Panc1 (cell line): ENCODE data around the gene THADA. TPM values are rescaled to one million over a fixed set of nuclear protein-coding genes. Genes with fewer than 3 reads are reported as not detected.

Experiments
- ATAC-seq: fragments of 200-7000 bp; cut with Tn5 transposase; 2 replicates; pipeline ENCODE4 v1.9.1; 2020; ENCODE audit warnings: mild to moderate bottlenecking, moderate library complexity
- BruUV-seq: library from RNA; stranded (reverse); fragments of 400-500 nt; replicated peaks from 2 replicates; lab custom pipeline; 2021; lab: Mats Ljungman, UMichigan
- CTCF ChIA-PET: fragments of 300-600 bp; sonication (Branson Sonifier 250); formaldehyde crosslinking; loops from one replicate; lab custom pipeline; 2022; ENCODE audit warnings: antibody characterized with exemption; lab: Charles Lee
- POLR2A ChIA-PET: fragments of 300-600 bp; sonication (Branson Sonifier 250); formaldehyde crosslinking; loops from one replicate; lab custom pipeline; 2022; ENCODE audit warnings: antibody characterized with exemption; lab: Charles Lee
- DNase-seq: peaks from one replicate; pipeline ENCODE4 v3.0.0-alpha.2; 2010; ENCODE audit warnings: low read depth, low spot score
- H3K27ac ChIP-seq: 2 replicates; pipeline ENCODE4 v1.5.1; 2011; ENCODE audit warnings: mild to moderate bottlenecking, low read length, inconsistent platforms
- H3K27me3 ChIP-seq: fragments of 200-500 bp; sonication (Bioruptor generic); 2 replicates; pipeline ENCODE4 v1.6.0; 2014; ENCODE audit warnings: low read length, inconsistent platforms; ENCODE audit not compliant: control insufficient read depth, insufficient read depth
- H3K36me3 ChIP-seq: fragments of 200-500 bp; sonication (Bioruptor generic); 2 replicates; pipeline ENCODE4 v1.5.1; 2014; ENCODE audit warnings: inconsistent platforms, mild to moderate bottlenecking, low read length, moderate library complexity; ENCODE audit not compliant: control insufficient read depth, insufficient read depth
- H3K4me1 ChIP-seq: 2 replicates; pipeline ENCODE4 v1.5.1; 2011; ENCODE audit warnings: inconsistent platforms, mild to moderate bottlenecking, low read length, moderate library complexity; ENCODE audit not compliant: control insufficient read depth, insufficient read depth
- H3K4me3 ChIP-seq, 2 experiments: 2 replicates each; pipeline ENCODE4 v1.5.1; 2011 to 2012; ENCODE audit warnings: low read depth in 2 of 2, low read length in 2 of 2, mild to moderate bottlenecking in 2 of 2, inconsistent platforms in 1 of 2, moderate library complexity in 1 of 2
- H3K9me3 ChIP-seq: fragments of 200-500 bp; sonication (Bioruptor generic); 2 replicates; pipeline ENCODE4 v1.5.1; 2014; ENCODE audit warnings: low read depth, mild to moderate bottlenecking, inconsistent platforms, low read length, moderate library complexity; ENCODE audit not compliant: control insufficient read depth, insufficient read depth
- CTCF ChIP-seq: fragments of 450-650 bp; IDR thresholded peaks from 2 replicates; pipeline ENCODE4 v1.5.1; 2017; ENCODE audit warnings: mild to moderate bottlenecking
- POLR2AphosphoS5 ChIP-seq: IDR thresholded peaks from 2 replicates; pipeline ENCODE4 v1.6.1; 2012; ENCODE audit warnings: mild to moderate bottlenecking, low read depth, low read length, moderate library complexity
- REST ChIP-seq, 2 experiments: IDR thresholded peaks; 2 replicates each; pipeline ENCODE4 v1.6.1; 2011 to 2012; ENCODE audit warnings: low read depth in 2 of 2, control low read depth in 1 of 2, low read length in 1 of 2, mild to moderate bottlenecking in 1 of 2, moderate library complexity in 1 of 2; ENCODE audit not compliant: insufficient read depth in 1 of 2
- SIN3A ChIP-seq: IDR thresholded peaks from 2 replicates; pipeline ENCODE4 v1.6.1; 2012; ENCODE audit warnings: low read depth, mild to moderate bottlenecking, low read length, moderate library complexity, borderline replicate concordance; ENCODE audit not compliant: insufficient read depth
- TCF7L2 ChIP-seq: IDR thresholded peaks from 2 replicates; pipeline ENCODE4 v1.6.1; 2011; ENCODE audit warnings: mild to moderate bottlenecking, low read depth, low read length, inconsistent platforms
- in situ Hi-C: cut with HindIII; loops from 2 replicates; pipeline ENCODE4 v1.10.0; 2016; ENCODE audit warnings: low sequenced_read_pairs, low pct_unique_long_range_greater_than_20kb
- intact Hi-C: fragments of 100-400 bp; cut with micrococcal nuclease; formaldehyde crosslinking; loops from one replicate; pipeline ENCODE4 v1.10.0; 2022; ENCODE audit not compliant: unreplicated experiment
- total RNA-seq: library from RNA; stranded (reverse); gene quantifications from one replicate; pipeline ENCODE4 v1.2.1, GENCODE V29; 2021; ENCODE audit not compliant: unreplicated experiment

The THADA gene
- total RNA-seq, 1 experiment from 2014 or later: 37.2 TPM

GRCh38 chr2:43315482-43315881, 280.4 kb downstream of the THADA start:
- ATAC-seq: no peak
- H3K4me3 ChIP-seq: no peak overlapping the region
- BruUV-seq: no TSS peak
- intact Hi-C loops: no loop called here
- no peak for TF ChIP-seq CTCF
- TF ChIP-seq REST (IDR thresholded peaks at IDR 0.05; ENCODE audit: insufficient read depth in 1 of 2, low read depth in 2 of 2, low read length in 1 of 2): no peak
- TF ChIP-seq SIN3A: no peak
- TF ChIP-seq POLR2AphosphoS5: no peak
- no peak for TF ChIP-seq TCF7L2
- H3K4me1 ChIP-seq: peaks cover 23% of the 10 kb centered on the region
- no peaks in the 10 kb centered on the region for H3K36me3 ChIP-seq
- H3K9me3 ChIP-seq: no peaks in the 10 kb centered on the region
- ChIA-PET CTCF (no interaction called here), POLR2A (no interaction called here)
- no peak for DNase-seq
- in situ Hi-C loops: no loop called here
- no peak overlapping the region; the same call in 1 of the 2 replicates for H3K27ac ChIP-seq
- H3K27me3 ChIP-seq: no peaks in the 10 kb centered on the region

- TF ChIP-seq POLR2AphosphoS5: no peak
- TF ChIP-seq CTCF: no peak
- no peak for TF ChIP-seq TCF7L2
- no peak for TF ChIP-seq SIN3A
- no peak for TF ChIP-seq REST (IDR thresholded peaks at IDR 0.05; ENCODE audit: insufficient read depth in 1 of 2, low read depth in 2 of 2, low read length in 1 of 2)
- Histone ChIP-seq H3K36me3 (no peaks in the 10 kb centered on the region), H3K4me3 (no peak overlapping the region), H3K27me3 (no peaks in the 10 kb centered on the region), H3K4me1 (peaks cover 23% of the 10 kb centered on the region), H3K9me3 (no peaks in the 10 kb centered on the region), H3K27ac (peak overlapping the region; percentile 26; the same call in 1 of the 2 replicates)
- in situ Hi-C loops (no loop called here), intact Hi-C loops (no loop called here)
- ChIA-PET POLR2A (no interaction called here), CTCF (no interaction called here)
- BruUV-seq: no TSS peak
- ATAC-seq: no peak
- no peak for DNase-seq
Observed at GRCh38 chr2:43314299-43314927, 281.4 kb downstream of the THADA start.
